ENCODE results near the gene STK4.

STK4 gene

DNA sequence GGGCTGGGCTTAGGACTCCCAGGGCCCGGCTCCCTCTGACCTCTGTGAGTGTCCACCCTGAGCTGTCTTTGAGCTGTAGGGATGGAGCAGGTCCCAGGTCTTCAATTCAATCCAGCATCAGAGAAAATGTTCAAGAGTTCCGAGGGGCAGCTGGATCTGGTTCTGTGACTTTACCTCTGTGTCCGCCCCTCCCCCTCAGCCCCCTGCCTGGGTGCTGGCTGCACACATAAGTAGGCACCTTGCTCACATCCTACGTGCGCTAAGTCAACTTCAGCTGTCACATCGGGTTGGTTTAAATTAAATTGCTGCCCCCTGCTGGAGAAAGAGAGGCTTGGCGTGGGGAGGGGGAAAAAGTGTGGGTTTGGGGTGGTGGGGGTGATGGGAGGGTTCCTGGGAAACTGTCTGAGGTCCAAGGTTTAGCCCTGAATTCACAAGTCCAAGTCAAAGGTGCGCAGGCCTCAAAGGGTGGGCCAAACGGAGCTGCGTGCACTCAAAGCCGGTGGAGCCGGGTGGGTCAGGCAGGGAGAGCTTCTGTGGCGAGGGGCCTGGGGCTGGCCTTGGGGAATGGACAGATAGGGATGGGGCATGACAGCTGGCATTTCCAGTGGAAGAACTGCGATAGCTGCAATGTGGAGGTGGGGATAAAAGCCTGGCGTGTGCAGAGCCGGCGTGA lies 145.6 kb downstream of the STK4 start:
- DNase-seq (ENCODE audit: low read depth in 2 of 2) = no peak

DNA sequence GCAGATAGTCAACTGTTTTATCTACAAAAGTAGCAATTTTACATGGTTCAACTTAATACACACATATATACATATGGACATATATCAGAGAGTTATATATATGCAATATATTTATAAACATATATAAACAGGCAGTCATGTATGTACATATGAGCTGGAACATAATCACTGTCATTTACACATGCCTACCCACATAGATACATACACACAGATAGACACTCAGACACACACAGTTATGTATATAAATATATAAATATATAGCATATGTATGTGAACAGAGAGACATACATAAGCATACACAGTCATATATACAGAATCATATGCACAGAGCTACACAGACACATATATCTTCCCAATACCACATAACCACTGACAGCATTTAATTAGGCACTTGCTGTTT lies 146.4 kb downstream of the STK4 start:
- no peak for DNase-seq (ENCODE audit: low read depth in 2 of 2)

GRCh38 chr20:45113865-45114264 lies 147.6 kb downstream of the STK4 start:
- DNase-seq (ENCODE audit: low read depth in 2 of 2) = no peak

DNA sequence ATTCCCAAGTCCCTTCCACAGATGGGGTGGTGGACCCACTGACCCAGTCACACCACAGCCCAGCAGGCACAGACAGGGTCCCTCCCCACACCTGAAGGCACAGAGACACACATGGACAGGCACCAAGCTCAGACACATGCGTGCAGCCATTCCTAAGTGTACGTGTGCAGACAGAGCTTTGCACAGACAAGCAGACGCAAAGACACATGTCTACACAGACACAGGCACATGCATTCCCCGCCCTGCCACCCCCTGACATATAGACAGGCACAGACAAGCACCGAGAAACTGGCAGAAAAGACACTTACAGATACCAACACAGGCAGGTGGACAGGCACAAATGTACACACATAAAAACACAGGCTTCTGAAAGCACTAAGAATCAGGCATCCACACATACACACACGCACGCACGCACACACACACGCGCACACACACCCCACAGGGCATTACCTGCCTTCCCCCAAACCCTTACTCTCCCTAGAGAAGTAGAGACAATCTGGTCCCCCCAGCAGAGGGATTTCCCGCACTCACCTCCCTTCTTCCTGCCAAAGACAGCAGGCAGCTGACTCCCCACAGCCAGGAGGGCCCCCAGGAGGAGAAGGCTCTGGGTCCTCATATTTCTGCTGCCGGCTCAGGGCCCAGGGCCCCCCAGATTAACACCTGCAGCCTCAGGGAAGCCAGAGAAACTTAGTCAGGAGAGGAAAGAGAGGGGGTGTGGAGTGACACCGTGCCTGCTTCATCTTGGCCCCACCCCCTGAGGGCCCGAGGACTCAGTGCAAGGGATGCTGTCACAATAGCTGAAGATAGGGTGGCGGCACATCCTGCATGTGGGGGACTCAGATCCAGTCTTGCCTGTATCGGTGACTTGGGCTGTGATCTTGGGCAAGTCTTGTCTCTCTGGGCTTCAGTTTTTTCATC lies 148.4 kb downstream of the STK4 start, which contains the start of gene WFDC5:
TSS of gene WFDC5 (minus strand) at position 710 of the 921 bp plus-strand sequence. CDS start at position 619, 91 bp downstream.
- no peak for DNase-seq (ENCODE audit: low read depth in 2 of 2)

DNA sequence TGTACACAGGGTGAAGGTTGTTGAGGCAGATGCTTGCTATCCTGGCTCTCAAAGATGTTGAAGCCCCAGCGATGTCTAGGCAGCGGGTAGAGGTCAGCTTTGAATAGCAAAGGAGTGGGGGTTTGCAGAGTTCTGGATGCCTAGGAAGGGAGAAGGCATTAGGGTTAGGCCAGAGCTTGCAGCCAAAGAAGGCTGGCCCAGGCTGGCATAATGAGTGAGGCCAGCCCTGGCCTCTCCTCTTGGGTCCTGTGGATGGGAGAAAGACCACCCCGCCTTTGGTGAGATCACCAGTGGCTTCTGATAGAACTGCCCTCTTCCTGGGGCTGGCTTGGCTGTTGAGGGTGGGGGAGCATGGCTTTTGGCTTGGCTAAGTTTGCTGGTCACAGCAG lies 149.1 kb downstream of the STK4 start:
- no peak for DNase-seq (ENCODE audit: low read depth in 2 of 2)

GRCh38 chr20:45115829-45116228 lies 149.5 kb downstream of the STK4 start:
- DNase-seq (ENCODE audit: low read depth in 2 of 2) = no peak

GRCh38 chr20:45117581-45117980 lies 151.3 kb downstream of the STK4 start:
- no peak for DNase-seq (ENCODE audit: low read depth in 2 of 2)

GRCh38 chr20:45118028-45118427 lies 151.7 kb downstream of the STK4 start:
- no peak for DNase-seq (ENCODE audit: low read depth in 2 of 2)

DNA sequence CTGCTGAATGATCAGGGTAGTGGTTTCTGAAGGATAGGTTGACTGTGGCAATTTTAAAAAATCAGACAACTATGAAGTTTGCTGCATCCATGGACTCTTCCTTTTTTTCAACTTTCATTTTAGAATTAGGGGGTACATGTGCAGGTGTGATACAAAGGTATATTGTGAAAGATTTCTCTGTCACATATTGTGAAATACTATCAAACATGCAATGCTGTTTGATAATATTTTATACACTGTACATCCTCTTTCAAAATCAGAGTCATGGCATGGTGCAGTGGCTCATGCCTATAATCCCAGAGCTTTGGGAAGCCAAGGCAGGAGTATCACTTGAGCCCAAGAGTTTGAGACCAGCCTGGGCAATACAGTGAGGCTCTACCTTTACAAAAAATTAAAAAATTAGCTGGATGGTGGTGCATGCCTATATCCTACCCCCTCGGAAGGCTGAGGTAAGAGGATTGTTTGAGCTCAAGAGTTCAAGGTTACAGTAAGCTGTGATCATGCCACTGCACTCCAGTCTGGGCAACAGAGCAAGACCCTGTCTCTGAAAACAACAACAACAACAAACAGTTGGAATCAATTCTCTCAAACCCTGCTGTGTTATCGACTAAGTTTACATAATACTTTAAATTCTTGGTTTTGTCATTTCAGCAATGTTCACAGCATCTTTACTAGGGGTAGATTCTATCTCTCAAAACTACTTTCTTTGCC lies 153.4 kb downstream of the STK4 start:
- no peak for DNase-seq (ENCODE audit: low read depth in 2 of 2)

- DNase-seq (ENCODE audit: low read depth in 2 of 2) = no peak
Observed at GRCh38 chr20:45121388-45121787, 155.1 kb downstream of the STK4 start.

DNA sequence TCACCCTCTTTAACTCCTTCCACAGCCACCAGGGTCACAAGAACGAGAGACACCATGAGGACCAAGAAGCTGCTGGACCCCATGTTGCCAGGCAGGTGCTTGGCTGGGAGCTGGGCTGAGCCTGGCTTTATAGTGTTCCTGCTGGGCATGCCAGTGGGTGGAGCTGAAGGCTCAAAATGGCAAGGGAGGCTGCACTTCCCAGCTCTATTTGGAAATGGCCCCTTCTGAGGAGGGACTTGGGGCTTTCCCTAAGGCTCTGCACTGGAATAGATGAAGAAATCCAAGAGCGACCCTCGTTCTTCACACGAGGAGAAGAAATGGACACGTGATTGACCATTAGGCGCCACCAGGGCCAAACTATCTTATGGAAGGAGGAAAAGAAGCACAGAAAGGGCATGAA lies 158.1 kb downstream of the STK4 start, which contains the start of gene WFDC12:
TSS of gene WFDC12 (minus strand) at position 101 of the 400 bp plus-strand sequence. CDS start at position 83, 18 bp downstream.
- DNase-seq (ENCODE audit: low read depth in 2 of 2) = no peak

DNA sequence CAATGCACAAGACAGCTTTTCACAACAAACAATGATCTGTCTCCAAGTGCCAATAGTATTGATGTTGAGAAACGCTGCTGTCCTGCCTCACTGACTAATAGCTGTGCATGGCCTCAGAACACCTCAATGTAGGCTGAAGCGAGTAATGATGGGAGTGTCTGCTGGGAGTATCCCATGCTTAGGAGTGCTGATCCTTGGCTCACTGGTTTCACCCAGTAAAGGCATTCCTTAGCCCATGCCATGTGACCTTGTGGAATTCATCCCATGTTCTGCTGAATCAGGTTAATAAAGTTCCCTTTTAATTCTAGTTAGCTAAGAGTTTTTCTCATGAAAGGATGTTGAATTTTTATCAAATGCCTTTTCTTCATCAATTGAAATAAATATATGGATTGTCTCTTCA lies 161.8 kb downstream of the STK4 start:
- DNase-seq (ENCODE audit: low read depth in 2 of 2) = no peak

All from fibroblast of skin of left biceps (primary cell).